NCI-H748 (cell line): ENCODE measurements around the gene CD300C.
"Not testable (repeated sequence)": the region's sequence is repeated elsewhere in the genome, so short reads cannot be mapped to it uniquely, and the experiment has no call there.

ENCODE experiments used
- DNase-seq: peaks from one replicate; lab custom pipeline; 2025; ENCODE audit not compliant: unreplicated experiment; lab: John Stamatoyannopoulos, UW

The CD300C gene

DNA sequence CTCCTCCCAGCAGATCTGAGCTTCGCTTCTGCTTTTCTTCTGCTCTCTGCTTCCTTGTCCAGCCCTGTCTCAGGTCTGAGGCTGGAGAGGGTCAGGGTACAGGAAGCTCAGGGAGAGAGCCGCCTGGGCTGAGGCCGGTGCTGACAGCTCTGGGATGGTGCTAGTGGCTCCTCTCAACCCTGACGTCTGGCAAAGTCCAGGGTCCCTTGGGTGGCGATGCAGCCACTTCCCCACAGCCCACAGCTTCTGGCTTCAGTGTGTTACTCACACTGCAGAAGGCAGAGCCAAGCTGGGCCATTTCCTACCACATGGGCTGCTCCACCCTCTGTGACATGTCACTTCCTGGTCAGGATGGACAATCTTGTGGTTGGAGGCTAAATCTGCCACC is at the start of gene CD300C:
Gene CD300C, minus strand, starts transcription at position 273 of the 388 bp plus-strand sequence. CDS start 333 bp downstream, outside the sequence.
- no peak for DNase-seq

DNA sequence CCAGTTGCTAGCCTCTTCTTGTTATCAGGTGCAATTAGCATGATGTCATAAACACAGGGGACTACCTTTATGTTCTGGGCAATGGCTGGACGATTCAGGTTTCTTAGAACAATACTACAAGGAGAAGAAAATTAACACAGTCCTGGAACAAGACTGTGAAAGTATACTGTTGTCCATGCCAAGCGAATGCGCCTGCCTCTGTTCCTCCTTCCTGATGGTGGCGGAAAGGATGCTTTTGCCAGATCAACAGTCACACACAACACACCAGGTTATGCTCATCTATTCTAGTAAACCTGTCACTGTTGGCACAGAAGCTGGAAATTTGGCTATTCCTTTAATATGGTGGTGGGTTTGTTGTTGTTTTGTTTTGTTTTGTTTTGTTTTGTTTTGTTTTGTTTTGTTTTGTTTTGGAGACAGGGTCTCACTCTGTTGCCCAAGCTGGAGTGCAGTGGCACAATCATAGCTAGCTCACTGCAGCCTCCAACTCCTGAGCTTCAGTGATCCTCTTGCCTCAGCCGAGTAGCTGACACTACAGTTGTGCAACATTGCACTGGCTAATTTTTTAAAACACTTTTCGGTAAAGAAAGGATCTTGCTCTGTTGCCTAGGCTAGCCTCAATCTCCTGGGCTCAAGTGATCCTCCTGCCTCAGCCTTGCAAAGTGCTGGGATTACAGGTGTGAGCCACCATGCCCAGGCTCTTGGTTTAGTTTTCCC is 49.3 kb upstream of the CD300C start:
- peak; percentile 9 for DNase-seq

DNA sequence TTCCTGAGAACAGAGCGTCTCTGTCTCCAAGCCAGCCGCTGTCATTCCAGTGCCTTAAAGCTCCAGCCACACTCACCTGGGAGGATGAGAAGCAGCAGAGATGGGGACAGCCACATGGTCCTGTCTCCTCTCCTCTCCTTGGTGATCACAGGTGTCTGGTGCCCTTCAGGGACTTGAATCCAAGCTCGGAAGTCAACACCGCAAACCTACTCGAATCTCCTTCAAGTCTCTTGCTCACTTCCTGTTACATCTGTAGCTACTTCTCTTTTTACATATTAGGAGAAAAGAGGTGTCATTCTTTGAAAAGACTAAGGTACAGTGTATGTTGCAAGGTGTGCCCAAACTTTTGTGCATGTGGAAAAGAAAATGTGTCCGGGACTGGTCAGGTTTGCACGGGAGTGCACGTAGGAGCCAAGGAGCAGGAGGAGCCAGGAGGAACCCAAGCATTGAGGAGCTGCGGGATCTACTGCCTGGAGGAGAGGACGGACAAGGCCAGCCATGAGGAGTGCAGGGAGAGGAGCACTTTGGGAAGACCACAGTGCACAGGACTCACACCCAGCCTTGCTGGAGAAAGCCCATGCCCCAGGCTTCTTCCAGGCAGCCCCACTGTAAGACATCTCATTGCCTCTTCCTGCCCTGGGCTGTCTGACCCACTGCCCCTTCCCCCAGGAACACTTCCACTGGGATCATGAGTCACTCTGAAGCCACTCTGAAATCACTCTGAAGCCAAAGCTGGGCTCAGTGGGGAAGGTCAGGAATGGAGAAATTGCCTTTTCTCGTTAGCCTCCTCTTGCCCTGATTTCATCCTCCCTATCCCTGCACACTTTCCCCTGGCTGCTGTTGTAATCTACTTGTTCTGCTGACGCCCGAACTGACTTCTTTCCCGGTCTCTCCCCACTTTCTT is 46.4 kb upstream of the CD300C start, which contains the start of gene CD300LD:
Gene CD300LD, minus strand, starts transcription at position 197 of the 904 bp plus-strand sequence. Its CDS starts 81 bp downstream, at position 116.
- no peak for DNase-seq

DNA sequence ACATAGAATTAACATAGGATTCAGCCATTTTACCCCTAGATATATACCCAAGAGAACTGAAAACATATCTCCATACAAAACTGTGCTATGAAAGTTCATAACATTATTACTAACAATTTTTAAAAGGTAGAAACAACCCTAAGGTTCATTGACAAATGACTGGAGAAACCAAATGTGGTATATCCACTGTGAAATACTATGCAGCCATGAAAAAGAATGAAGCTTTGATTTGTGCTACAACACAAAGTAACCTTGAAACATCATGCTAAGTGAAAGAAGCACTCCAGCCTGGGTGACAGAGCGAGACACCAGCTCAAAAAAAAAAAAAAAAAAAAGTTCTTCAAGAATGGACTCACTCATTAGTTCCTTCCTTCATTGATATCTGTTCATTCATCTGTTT is 45.6 kb upstream of the CD300C start:
- DNase-seq: no peak

DNA sequence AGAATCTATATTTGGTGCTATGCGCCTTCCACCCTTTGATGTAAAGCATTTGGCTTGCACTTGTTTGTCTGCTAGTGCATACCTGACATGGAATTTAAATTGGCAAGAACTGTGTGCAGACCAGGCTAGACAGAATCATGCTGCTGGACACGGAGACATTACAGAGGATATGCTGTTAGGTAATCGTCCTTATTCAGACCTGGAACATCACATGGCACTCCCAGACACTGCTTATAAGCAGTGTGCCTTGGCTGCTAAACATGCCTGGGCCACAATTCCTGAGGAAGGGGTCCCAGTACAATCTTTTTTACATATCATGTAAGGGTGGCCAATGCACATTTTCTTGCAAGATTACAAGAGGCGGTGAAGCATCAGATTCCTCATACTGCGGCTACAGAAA is 39.8 kb upstream of the CD300C start:
- no peak for DNase-seq

DNA sequence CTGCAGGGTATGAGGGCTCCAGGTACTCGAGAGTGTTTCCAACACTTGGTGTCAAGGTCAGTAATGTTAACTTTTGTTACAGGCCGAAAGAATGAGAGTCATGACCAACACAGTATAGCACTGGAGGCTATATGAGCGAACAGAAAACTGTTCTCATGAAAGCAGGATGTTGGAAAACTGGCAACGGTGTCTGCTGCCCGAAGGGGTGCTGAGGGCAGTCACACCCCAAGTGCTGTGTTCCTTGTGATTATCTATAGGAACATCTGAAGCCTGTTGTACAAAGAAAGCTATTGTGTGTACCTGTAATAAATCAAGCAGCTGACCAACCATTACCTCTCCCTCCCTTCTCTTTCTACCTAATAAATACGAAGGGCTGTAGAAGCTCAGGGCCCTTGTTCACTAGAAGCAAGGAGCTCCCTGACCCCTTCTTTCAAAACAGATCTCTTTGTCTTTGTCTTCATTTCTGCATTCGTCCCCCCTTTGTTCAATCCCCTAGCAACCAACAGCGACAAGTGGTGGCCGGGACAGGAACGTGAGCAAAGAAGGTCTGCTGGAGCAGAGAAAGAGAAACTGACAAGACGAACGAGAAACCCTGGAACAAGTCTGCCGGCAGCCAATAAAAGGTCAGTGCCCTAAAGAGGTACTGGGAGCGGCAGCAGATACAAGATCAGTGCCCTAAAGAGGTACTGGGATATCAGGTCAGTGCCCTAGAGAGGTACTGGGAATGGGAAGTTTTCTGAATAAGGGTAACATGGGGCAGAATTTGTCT is 38.6 kb upstream of the CD300C start:
- DNase-seq: no peak

DNA sequence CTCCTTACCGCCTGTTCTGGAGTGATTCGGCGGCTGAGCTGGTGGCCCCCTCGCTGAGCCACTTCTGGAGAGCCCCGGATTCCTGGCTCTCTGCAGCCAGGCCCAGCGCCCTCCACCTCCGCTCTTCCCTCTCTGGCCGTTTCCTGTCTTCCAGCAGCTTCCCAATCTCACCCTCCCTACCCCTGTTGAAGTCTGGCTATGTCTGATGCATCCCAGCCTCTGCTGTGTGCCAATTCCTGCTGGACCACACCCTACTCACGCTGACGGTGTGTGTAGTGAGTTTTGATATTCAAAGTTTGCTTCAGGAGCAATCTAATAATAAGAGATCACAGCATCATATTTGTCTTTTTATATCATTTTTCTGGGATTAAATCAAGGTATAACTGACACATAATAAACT is 36.7 kb upstream of the CD300C start:
- DNase-seq: no peak

DNA sequence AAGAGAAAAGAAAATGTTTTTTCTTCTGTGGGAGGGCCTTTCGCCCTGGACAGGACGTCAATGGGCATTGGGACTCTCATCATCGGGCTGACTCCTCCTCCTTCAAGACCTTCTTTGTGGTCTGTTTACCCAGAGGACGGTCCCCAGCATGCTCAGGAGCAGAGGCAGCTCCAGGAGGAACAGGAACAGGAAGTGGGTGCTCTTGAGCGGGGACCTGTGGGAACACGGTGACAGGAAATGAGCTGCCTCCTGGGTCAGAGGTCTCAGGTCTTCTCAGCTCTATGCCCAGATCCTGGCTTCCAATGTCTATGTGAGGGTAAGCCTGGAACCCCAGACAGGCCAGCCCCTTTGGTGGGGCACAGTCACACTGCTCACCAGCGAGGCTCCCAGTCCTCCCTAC is 34.0 kb upstream of the CD300C start:
- no peak for DNase-seq

DNA sequence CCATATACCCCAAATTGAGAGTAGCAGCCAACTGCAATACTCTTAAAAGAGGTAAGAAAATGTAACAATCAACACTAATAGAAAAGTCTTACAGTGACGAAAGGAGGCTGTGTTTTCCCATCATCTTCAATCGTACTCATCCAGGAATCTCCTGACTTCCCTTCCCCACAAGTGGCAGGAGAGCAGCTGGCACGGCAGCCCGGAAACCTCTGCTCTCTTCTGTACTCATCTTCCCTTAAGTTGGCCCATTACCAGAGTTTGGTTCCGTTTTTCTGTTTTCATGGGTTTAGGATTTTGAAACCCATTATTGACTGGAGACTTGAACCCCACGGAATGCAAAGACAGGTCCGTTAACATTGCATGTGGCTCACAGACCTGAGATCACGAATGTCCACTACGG is 33.1 kb upstream of the CD300C start:
- DNase-seq: no peak

DNA sequence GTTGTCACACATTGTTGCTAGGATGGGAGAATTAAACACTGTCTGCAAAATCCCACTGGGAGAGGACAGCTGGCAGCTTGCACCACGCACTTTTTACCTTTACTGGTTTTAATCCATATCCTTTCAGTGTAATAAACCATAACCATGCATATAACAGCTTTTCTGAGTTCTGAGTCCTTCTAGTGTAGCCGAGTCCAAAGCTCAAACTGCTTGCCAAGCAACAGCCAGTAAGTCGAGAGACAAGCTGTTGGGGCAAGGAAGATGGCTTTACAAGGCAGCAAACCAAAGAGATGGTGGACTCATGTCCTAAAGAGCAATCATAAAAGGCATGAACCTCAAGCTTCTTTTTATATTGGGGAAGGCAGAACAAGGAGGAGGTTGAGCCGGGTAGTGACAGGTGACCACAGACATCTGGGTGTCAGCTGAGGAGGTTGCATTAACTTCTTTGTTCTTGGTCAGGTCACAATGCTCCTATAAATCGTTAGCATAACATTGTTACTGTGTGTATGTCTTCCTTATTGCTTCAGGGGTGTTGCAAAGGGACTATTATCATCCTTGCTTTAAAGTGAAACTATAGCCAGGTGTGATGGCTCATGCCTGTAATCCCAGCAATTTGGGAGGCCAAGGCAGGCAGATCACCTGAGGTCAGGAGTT is 28.7 kb upstream of the CD300C start:
- no peak for DNase-seq

DNA sequence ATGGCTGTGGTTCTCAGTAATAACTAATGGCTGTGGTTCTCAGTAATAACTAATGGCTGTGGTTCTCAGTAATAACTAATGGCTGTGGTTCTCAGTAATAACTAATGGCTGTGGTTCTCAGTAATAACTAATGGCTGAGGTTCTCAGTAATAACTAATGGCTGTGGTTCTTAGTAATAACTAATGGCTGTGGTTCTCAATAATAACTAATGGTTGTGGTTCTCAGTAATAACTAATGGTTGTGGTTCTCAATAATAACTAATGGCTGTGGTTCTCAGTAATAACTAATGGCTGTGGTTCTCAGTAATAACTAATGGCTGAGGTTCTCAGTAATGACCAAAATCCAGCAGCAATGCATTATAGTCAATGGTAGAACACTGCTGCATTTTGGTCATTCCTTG is 27.7 kb upstream of the CD300C start:
- not testable (repeated sequence) for DNase-seq

DNA sequence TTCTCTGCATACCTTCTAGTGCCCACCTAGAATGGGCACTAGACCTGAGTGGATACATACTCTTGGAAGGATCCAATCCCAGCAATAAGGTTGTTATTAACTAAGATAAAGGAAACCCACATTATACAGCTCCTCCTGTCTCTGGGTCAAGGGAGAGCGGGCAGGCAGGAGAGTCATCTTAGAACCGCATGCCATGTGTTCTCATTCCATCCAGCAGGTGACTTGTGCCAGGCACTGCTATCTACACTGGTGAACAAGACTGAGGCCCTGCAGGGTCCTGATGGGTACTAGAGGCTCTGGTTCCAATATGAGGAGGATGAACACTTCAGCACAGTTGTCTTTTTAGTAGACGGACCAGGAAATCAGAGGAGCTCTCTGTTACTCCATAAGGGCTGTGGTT is 27.3 kb upstream of the CD300C start:
- no peak for DNase-seq

DNA sequence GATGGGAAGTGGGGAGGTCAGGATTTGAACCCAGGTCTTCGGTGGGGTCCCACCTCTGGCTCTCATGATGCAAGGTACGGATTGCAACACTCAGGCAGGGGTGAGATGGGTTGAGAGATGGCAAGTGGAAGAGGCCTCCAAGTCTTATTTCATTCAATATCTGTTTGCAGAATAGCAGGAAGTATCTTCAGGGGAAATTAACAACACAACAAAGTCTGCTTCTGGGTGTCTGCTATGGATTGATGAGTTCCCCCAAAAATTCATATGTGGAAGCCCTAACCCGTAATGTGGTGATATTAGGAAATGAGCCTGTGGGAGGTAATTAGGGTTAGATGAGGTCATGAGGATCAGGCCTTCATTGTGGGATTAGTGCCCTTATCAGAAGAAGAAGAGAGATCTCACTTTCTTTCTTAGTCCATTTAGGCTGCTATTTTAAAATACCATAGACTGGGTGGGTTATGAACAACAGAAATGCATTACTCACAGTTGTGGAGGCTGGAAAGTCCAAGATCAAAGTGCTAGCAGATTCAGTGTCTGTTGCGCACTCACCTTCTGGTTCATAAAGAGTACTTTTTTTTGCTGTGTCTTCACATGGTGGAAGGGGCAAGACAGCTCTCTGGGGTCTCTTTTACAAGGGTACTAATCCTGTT is 25.8 kb upstream of the CD300C start:
- no peak for DNase-seq

DNA sequence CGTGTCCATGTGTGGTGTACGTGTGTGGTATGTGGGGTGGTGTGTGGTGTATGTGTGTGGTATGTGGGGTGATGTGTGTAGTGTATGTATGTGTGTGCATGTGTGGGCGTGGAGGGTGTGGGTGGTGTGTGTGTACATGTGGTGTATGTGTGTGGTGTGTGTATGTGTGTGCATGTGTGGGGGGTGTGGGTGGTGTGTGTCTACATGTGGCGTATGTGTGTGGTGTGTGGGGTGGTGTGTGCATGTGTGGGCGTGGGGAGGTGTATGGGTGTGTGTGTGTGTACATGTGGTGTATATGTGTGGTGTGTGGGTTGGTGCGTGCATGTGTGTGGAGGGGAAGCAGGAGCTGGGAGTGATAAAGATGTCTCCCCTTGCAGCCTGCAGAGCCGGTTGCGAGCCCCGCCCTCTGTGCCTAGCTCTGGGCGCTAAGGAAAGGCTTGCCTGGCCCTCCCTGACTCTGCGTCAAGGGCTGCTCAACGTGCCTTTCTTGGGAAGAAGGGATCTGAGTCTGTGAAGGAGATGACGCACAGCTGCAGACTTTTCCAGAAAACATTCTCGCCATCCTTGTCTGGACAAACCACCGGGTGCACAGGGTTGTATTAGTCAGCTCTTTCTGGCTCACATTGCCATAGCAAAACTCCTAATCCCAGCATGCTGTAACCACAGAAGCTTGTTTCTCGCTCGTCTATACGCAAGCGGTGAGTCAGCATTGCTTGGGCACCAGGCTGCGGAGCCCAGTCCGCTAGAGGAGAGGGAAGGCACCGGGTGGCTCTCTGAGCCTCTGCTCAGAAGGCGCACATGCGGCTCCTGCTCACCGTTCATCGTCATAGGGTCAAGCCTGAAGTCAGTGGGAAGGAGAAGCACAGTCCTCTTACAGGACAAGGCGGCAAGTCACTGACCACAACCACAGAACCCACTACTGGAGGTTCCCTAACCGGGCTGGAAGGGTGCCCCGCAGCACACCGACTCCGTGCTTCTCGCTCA is 23.4 kb upstream of the CD300C start:
- DNase-seq: no peak

DNA sequence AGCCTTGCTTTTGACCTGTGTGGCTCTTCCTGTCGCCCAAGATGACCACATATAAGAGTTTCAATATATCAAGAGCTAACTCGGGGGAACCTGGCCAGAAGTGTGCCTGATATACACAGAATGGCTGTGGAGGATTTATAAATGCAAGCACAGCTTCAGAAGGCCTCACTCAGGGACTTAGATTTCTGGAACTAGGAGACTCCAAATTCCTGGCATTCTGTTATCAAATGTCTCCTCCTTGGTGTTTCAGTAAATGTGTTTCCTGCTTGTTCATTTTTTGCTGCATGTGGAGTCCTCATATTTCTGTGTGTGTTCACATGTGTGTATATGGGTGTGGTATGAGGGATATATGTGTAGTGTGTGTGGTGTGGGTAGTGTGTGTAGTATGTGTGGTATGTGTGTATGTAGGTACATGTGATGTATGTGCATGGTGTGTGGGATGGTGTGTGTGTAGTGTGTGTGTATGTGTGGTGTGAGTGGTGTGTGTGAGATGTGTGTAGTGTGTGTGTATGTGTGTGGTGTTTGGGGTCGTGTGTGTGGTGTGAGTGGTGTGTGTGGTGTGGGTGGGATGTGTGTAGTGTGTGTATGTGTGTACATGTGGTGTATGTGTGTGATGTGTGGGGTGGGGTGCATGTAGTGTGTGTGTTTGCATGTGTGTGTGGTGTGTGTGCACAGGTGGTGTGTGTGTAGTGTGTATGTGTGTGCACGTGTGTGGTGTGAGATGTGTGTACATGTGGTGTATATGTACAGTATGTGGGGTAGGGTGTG is 22.4 kb upstream of the CD300C start:
- no peak for DNase-seq

DNA sequence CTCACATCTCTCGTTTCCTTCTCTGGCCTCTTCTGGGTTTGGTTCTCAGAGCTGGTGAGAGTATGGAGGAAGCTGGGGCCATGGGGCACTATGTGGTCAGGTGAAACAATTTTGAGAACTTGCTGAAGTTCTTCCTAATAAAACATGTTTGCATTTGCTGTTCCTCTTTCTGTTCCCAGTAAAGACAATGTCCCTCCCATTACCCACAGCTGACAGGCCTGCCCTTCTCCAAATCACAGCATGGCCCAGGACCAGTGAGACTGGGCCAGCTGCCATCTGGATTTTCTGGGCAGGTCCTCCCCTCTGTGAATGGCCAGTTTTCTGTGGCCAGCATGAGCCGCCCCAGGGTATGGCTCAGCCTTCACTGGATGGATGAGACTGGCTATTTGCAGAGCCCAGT is 21.5 kb upstream of the CD300C start, which contains the start of gene CD300H:
Gene CD300H, minus strand, starts transcription at position 113 of the 400 bp plus-strand sequence.
- DNase-seq: no peak

DNA sequence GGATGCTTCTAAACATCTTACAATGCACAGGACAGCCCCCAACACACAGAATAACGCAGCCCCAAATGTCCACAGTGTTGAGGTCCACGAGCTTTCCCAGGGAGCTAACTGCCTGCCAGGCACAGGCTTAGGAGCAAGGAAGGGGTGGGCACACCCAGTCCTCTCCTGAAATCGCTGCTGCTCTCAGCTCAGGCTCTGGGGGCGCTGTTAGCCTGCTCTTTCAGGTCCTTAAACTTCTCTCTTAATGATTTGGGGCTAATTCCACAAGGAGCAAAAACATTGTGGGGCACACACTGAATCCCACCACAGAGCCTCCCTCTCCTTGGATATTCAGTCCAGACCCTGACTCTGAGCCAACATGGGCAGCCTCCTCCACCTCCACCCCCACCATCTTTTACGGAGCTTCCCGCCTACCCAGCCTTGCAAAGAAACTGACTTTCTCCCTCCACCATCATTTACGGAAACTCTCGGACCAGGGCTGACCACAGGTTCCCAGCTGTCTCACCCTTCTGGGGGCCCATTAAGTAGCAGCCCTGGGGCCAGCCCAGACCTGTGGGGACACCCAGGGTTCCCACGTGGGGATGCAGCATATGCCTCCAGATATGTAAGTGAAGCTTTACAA is 20.3 kb upstream of the CD300C start:
- DNase-seq: peak; percentile 36

DNA sequence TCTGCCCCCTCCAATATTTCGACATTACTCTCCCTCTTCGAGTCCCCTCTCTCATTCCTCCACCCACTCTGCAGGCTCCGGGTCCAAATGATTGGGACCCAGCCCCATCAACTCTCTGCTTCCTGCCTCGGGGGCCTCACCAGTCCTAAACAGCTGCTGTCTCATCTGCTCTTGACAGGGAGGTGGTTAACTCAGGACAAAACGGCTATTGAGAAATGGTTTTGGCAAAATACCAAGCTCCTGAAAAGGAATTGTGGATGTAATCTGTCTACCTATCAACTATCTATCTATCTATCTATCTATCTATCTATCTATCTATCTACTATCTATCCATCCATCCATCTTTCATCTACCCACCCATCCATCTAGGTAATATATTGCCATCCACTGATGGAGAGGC is 19.2 kb upstream of the CD300C start:
- no peak for DNase-seq
